H1 (cell line): ENCODE data around the gene FAM222B.

Source experiments
- ATF3 ChIP-seq: IDR thresholded peaks from 2 replicates; pipeline ENCODE4 v1.6.1; 2011; ENCODE audit warnings: low read depth, mild to moderate bottlenecking, low read length; ENCODE audit not compliant: insufficient read depth
- BRCA1 ChIP-seq: IDR thresholded peaks from 2 replicates; pipeline ENCODE4 v1.6.1; 2012; ENCODE audit warnings: low read depth, low read length, improper control_type of control experiment
- CTCF ChIP-seq, 3 experiments: IDR thresholded peaks; 1 replicate in 2 of 3; 2 replicates in 1 of 3; pipeline versions ENCODE4 v1.5.1 to v1.6.1; 2011; ENCODE audit warnings: low read length in 3 of 3, mild to moderate bottlenecking in 3 of 3, inconsistent platforms in 2 of 3, low read depth in 1 of 3, moderate library complexity in 1 of 3; ENCODE audit not compliant: insufficient read depth in 1 of 3; ENCODE audit errors: control extremely low read depth in 1 of 3
- EP300 ChIP-seq, 2 experiments: IDR thresholded peaks; 1 replicate in 1 of 2; 2 replicates in 1 of 2; pipeline ENCODE4 v1.6.1; 2011 to 2012; ENCODE audit warnings: low read depth in 2 of 2, low read length in 2 of 2, mild to moderate bottlenecking in 2 of 2, borderline replicate concordance in 1 of 2, inconsistent platforms in 1 of 2, moderate library complexity in 1 of 2
- EZH2 ChIP-seq: fragments of 200-600 bp; sonication (generic); IDR thresholded peaks from 2 replicates; pipeline ENCODE4 v1.7.1; 2012; ENCODE audit warnings: low read depth, mild to moderate bottlenecking, moderate library complexity, low read length, inconsistent platforms; ENCODE audit not compliant: severe bottlenecking
- FOSL1 ChIP-seq: IDR thresholded peaks from 2 replicates; pipeline ENCODE4 v1.6.1; 2011; ENCODE audit warnings: mild to moderate bottlenecking, low read depth, low read length, moderate library complexity; ENCODE audit not compliant: insufficient read depth
- HDAC6 ChIP-seq: IDR thresholded peaks from one replicate; pipeline ENCODE4 v1.7.1; 2012; ENCODE audit warnings: low read depth, mild to moderate bottlenecking, inconsistent platforms, low read length, moderate library complexity
- RFX5 ChIP-seq: IDR thresholded peaks from 2 replicates; pipeline ENCODE4 v1.6.1; 2011; ENCODE audit warnings: low read depth, low read length, improper control_type of control experiment, borderline replicate concordance
- SUZ12 ChIP-seq: fragments of 200-600 bp; sonication (generic); IDR thresholded peaks from 2 replicates; pipeline ENCODE4 v1.6.1; 2012; ENCODE audit warnings: mild to moderate bottlenecking, inconsistent platforms, low read length, moderate library complexity, mixed read lengths
- TAF1 ChIP-seq: IDR thresholded peaks from 2 replicates; pipeline ENCODE4 v1.6.1; 2011; ENCODE audit warnings: mild to moderate bottlenecking, low read depth, low read length
- TBP ChIP-seq: IDR thresholded peaks from 2 replicates; pipeline ENCODE4 v1.6.1; 2011; ENCODE audit warnings: low read depth, low read length, improper control_type of control experiment
- TCF12 ChIP-seq: IDR thresholded peaks from 2 replicates; pipeline ENCODE4 v1.6.1; 2011; ENCODE audit warnings: low read depth, mild to moderate bottlenecking, low read length

GRCh38 chr17:28874750-28875149 lies 32.2 kb upstream of the FAM222B start:
- no peak for TF ChIP-seq HDAC6
- no peak for TF ChIP-seq TCF12
- TF ChIP-seq CTCF (IDR thresholded peaks at IDR 0.05; ENCODE audit: control extremely low read depth in 1 of 3, insufficient read depth in 1 of 3, low read depth in 1 of 3, low read length in 3 of 3) = no peak
- no peak for TF ChIP-seq TAF1
- TF ChIP-seq ATF3 = no peak
- TF ChIP-seq SUZ12 = no peak
- no peak for TF ChIP-seq EP300 (IDR thresholded peaks at IDR 0.05; ENCODE audit: borderline replicate concordance in 1 of 2, low read depth in 2 of 2, low read length in 2 of 2)
- TF ChIP-seq RFX5 = no peak
- TF ChIP-seq EZH2 = no peak
- TF ChIP-seq BRCA1 = no peak
- no peak for TF ChIP-seq TBP
- no peak for TF ChIP-seq FOSL1
